ENCODE measurements around the gene SCT.

SCT gene

GRCh38 chr11:619628-620050 is 7.3 kb downstream of the SCT start:
- no peak overlapping the region for H3K4me3 ChIP-seq (ENCODE audit: low read depth, low read length)
- H3K9me3 ChIP-seq (ENCODE audit: control insufficient read depth, low read length) = no peaks in the 10 kb centered on the region
- no peak overlapping the region for H3K4me2 ChIP-seq (ENCODE audit: low read length)
- no peak overlapping the region for H3K9ac ChIP-seq
- no peak overlapping the region for H2AFZ ChIP-seq
- H3K27ac ChIP-seq = no peak overlapping the region
- no peaks in the 10 kb centered on the region for H3K36me3 ChIP-seq (ENCODE audit: control insufficient read depth, insufficient read depth, low read length)
- H3K79me2 ChIP-seq = no peaks in the 10 kb centered on the region
- TF ChIP-seq CTCF (IDR thresholded peaks at IDR 0.05) = no peak
- H3K4me1 ChIP-seq = no peaks in the 10 kb centered on the region
- H3K27me3 ChIP-seq (ENCODE audit: control insufficient read depth, insufficient read depth, low read length) = no peaks in the 10 kb centered on the region

DNA sequence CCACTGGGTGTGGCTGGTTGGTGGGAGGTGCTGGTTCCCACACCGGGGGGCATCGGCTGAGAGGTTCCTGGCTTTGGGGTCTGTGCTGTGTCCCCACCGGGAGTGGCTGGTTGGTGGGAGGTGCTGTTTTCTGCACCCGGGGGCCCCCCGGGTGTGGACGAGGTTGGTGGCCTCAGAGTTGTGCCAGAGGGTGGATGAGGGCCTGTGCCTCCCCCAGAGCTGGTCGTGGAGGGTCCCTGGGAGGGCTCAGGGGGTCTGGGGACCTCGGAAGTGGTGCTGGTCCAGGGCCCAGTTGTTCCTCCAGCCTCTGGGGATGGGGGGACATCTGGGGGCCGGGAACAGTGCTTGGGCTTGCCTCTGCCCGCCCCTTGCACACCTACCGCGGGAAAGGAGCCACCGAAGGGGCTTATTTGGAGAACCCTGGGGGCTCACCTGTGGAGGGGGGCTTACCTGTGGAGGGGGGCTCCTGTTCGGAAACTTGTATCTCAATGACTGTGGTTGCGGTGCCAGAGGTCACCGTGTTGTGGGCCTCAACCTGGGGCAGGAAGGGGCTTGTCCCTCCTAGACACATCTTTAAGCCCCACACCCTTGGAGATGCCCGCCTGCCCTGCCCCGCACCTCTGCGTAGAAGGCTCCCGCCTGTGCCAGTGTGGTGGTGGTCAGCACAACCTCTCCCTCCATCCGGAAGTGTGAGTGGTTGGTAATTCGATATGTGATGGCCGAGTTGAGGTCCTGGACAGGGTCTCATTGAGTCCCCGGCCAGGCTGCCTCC is 7.9 kb downstream of the SCT start:
- Histone ChIP-seq H3K36me3 (ENCODE audit: control insufficient read depth, insufficient read depth, low read length) (no peaks in the 10 kb centered on the region), H3K4me1 (no peaks in the 10 kb centered on the region), H3K9me3 (ENCODE audit: control insufficient read depth, low read length) (no peaks in the 10 kb centered on the region), H3K4me3 (ENCODE audit: low read depth, low read length) (no peak overlapping the region), H3K27ac (no peak overlapping the region), H3K27me3 (ENCODE audit: control insufficient read depth, insufficient read depth, low read length) (no peaks in the 10 kb centered on the region), H2AFZ (no peak overlapping the region), H3K4me2 (ENCODE audit: low read length) (no peak overlapping the region), H3K79me2 (no peaks in the 10 kb centered on the region), H3K9ac (no peak overlapping the region)
- TF ChIP-seq CTCF (IDR thresholded peaks at IDR 0.05) = no peak

GRCh38 chr11:617912-618682 is 8.9 kb downstream of the SCT start:
- Histone ChIP-seq H3K36me3 (ENCODE audit: control insufficient read depth, insufficient read depth, low read length) (no peaks in the 10 kb centered on the region), H3K79me2 (no peaks in the 10 kb centered on the region), H3K27me3 (ENCODE audit: control insufficient read depth, insufficient read depth, low read length) (no peaks in the 10 kb centered on the region), H3K4me3 (ENCODE audit: low read depth, low read length) (no peak overlapping the region), H3K27ac (no peak overlapping the region), H3K9ac (no peak overlapping the region), H3K9me3 (ENCODE audit: control insufficient read depth, low read length) (no peaks in the 10 kb centered on the region), H3K4me2 (ENCODE audit: low read length) (no peak overlapping the region), H2AFZ (no peak overlapping the region), H3K4me1 (no peaks in the 10 kb centered on the region)
- no peak for TF ChIP-seq CTCF (IDR thresholded peaks at IDR 0.05)

DNA sequence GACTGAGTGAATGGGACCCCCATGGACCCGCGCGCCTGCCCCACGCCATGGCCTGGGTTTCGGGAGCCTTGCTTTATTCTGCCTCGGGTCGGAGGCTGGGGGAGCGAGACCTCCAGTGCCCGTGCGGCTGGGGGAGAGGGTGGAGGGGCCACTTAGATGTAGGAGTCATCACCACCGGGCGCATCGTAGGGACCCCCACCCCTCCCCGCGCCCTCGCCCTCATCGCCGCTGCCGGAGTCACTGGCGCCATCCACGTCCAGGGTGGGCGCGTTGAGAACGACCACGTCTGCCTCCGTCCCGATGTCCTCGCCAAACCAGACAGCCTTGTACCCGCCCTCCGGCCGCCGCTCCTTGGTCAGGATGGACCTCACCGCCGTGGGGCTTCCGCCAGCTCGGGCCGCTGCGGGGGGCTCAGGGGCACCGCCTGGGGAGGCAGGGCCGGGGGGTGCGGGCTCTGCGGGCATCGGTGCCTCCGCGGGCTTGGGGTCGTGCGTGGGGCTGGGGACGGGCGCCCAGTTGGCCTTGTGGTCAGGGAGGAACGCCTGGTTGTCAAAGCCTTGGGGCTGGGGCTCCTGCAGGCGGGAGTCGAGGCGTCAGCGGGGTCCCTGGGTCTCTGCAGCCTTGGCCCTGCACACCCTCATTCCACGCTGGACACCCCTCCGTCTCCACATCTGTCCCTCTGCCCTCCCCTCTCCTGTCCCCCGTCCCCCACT is 9.6 kb downstream of the SCT start:
- H2AFZ ChIP-seq = no peak overlapping the region
- TF ChIP-seq CTCF (IDR thresholded peaks at IDR 0.05) = no peak
- no peak overlapping the region for H3K4me3 ChIP-seq (ENCODE audit: low read depth, low read length)
- no peaks in the 10 kb centered on the region for H3K36me3 ChIP-seq (ENCODE audit: control insufficient read depth, insufficient read depth, low read length)
- H3K79me2 ChIP-seq = no peaks in the 10 kb centered on the region
- no peaks in the 10 kb centered on the region for H3K27me3 ChIP-seq (ENCODE audit: control insufficient read depth, insufficient read depth, low read length)
- H3K4me2 ChIP-seq (ENCODE audit: low read length) = no peak overlapping the region
- H3K27ac ChIP-seq = no peak overlapping the region
- no peaks in the 10 kb centered on the region for H3K9me3 ChIP-seq (ENCODE audit: control insufficient read depth, low read length)
- H3K4me1 ChIP-seq = no peaks in the 10 kb centered on the region
- H3K9ac ChIP-seq = no peak overlapping the region

All from parathyroid adenoma (tissue), 2 donors.